HUES6 (cell line): ENCODE results near the gene RASD1.

Experiments used
- H3K27ac ChIP-seq: 2 replicates; pipeline ENCODE4 v1.7.0; 2013; ENCODE audit warnings: low read depth, mild to moderate bottlenecking, low read length, inconsistent platforms
- H3K27me3 ChIP-seq: 2 replicates; pipeline ENCODE4 v1.6.1; 2013; ENCODE audit warnings: low read length; ENCODE audit not compliant: control insufficient read depth, insufficient read depth
- H3K36me3 ChIP-seq: 2 replicates; pipeline ENCODE4 v1.6.1; 2013; ENCODE audit warnings: low read length; ENCODE audit not compliant: control insufficient read depth, insufficient read depth
- H3K4me1 ChIP-seq: 2 replicates; pipeline ENCODE4 v1.6.1; 2013; ENCODE audit warnings: low read length; ENCODE audit not compliant: control insufficient read depth, insufficient read depth
- H3K4me3 ChIP-seq: 2 replicates; pipeline ENCODE4 v1.5.1; 2013; ENCODE audit warnings: low read depth, low read length
- H3K9ac ChIP-seq: one replicate; pipeline ENCODE4 v1.6.1; 2013; ENCODE audit warnings: mild to moderate bottlenecking, low read length
- H3K9me3 ChIP-seq: 2 replicates; pipeline ENCODE4 v1.6.1; 2013; ENCODE audit warnings: low read depth, low read length; ENCODE audit not compliant: control insufficient read depth, insufficient read depth

RASD1 gene

GRCh38 chr17:17508019-17508535 lies 11.9 kb upstream of the RASD1 start:
- H3K9ac ChIP-seq, result no peak overlapping the region
- no peaks in the 10 kb centered on the region for H3K9me3 ChIP-seq
- no peaks in the 10 kb centered on the region; the same call in 1 of the 2 replicates for H3K36me3 ChIP-seq
- H3K27ac ChIP-seq, result no peak overlapping the region
- no peaks in the 10 kb centered on the region for H3K27me3 ChIP-seq
- H3K4me3 ChIP-seq, result no peak overlapping the region
- peaks cover 9% of the 10 kb centered on the region; the same call in 1 of the 2 replicates for H3K4me1 ChIP-seq

GRCh38 chr17:17507465-17508011 lies 11.3 kb upstream of the RASD1 start:
- Histone ChIP-seq H3K4me1 (peaks cover 9% of the 10 kb centered on the region; the same call in 1 of the 2 replicates), H3K9me3 (no peaks in the 10 kb centered on the region), H3K36me3 (no peaks in the 10 kb centered on the region; the same call in 1 of the 2 replicates), H3K27ac (no peak overlapping the region), H3K27me3 (no peaks in the 10 kb centered on the region), H3K9ac (no peak overlapping the region), H3K4me3 (no peak overlapping the region)

DNA sequence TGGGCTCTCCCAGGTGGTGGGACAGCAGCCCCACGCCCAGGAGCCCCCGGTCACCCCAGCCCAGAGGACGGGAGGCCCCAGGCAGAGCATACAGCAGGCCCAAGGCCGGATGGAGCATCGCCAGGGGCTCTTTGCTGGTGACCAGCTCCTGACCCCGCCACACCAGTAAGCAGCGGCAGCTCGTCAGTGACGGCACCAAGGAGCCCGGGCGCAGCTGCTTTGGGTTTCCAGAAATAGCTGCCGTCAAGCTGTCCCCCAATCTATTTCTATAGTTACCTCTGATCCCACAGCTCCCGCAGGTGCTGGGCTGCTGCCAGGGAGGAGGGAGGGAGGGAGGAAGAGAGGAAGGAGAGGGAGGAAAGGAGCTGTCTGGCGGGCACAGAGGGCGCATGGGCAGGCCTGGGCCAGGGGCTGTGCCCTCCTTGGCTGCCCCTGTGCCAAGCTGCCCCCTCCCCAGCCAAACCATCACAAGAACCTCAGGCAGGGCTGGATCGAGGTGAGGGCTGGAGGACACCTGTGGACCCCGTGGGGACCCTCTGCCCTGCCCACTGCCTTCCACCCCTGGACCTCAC lies 10.8 kb upstream of the RASD1 start:
- Histone ChIP-seq H3K27ac (no peak overlapping the region), H3K36me3 (no peaks in the 10 kb centered on the region; the same call in 1 of the 2 replicates), H3K4me3 (no peak overlapping the region), H3K9me3 (no peaks in the 10 kb centered on the region), H3K27me3 (no peaks in the 10 kb centered on the region), H3K4me1 (peaks cover 3% of the 10 kb centered on the region; the same call in 1 of the 2 replicates), H3K9ac (no peak overlapping the region)

GRCh38 chr17:17506181-17506741 lies 10.1 kb upstream of the RASD1 start:
- H3K27me3 ChIP-seq, result no peaks in the 10 kb centered on the region
- H3K9ac ChIP-seq, result no peak overlapping the region
- 0 out of 2 replicates have a peak overlapping the region, but pooled peaks have one; percentile 39 for H3K27ac ChIP-seq
- H3K9me3 ChIP-seq, result no peaks in the 10 kb centered on the region
- no peaks in the 10 kb centered on the region for H3K4me1 ChIP-seq
- no peak overlapping the region for H3K4me3 ChIP-seq
- no peaks in the 10 kb centered on the region; the same call in 1 of the 2 replicates for H3K36me3 ChIP-seq

GRCh38 chr17:17505610-17506171 lies 9.5 kb upstream of the RASD1 start:
- Histone ChIP-seq H3K27me3 (no peaks in the 10 kb centered on the region), H3K9ac (no peak overlapping the region), H3K36me3 (no peaks in the 10 kb centered on the region; the same call in 1 of the 2 replicates), H3K9me3 (no peaks in the 10 kb centered on the region), H3K4me1 (no peaks in the 10 kb centered on the region), H3K27ac (no peak overlapping the region), H3K4me3 (no peak overlapping the region)

DNA sequence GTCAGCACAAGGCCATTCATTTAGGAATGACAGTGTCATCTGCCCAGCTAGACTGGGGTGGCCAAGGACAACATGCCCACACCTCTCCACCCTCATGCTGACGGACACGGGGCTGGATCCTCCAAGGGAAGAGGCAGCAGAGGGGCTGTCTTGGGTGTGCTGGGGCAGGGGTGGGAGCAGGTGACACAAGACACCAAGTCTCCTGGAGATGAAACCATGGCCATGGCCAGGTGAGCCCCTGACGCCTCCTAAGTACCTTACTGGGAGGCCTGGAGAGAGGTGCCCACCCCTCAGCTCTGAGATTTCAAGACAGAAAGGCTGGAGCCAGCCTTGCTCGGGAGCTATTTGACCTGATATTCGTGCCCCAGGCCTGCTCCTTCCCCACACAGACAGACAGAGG lies 9.0 kb upstream of the RASD1 start:
- Histone ChIP-seq H3K36me3 (no peaks in the 10 kb centered on the region; the same call in 1 of the 2 replicates), H3K27ac (no peak overlapping the region), H3K27me3 (no peaks in the 10 kb centered on the region), H3K4me1 (no peaks in the 10 kb centered on the region), H3K9ac (no peak overlapping the region), H3K4me3 (no peak overlapping the region), H3K9me3 (no peaks in the 10 kb centered on the region)

- no peaks in the 10 kb centered on the region for H3K9me3 ChIP-seq
- no peaks in the 10 kb centered on the region for H3K27me3 ChIP-seq
- H3K4me1 ChIP-seq, result no peaks in the 10 kb centered on the region
- H3K27ac ChIP-seq, result no peak overlapping the region
- H3K4me3 ChIP-seq, result no peak overlapping the region
- H3K9ac ChIP-seq, result no peak overlapping the region
- H3K36me3 ChIP-seq, result no peaks in the 10 kb centered on the region; the same call in 1 of the 2 replicates
Measured at GRCh38 chr17:17504341-17505140, 8.3 kb upstream of the RASD1 start.

GRCh38 chr17:17503566-17504130 lies 7.5 kb upstream of the RASD1 start:
- H3K9ac ChIP-seq, result no peak overlapping the region
- H3K36me3 ChIP-seq, result no peaks in the 10 kb centered on the region; the same call in 1 of the 2 replicates
- no peaks in the 10 kb centered on the region for H3K4me1 ChIP-seq
- H3K4me3 ChIP-seq, result no peak overlapping the region
- no peak overlapping the region for H3K27ac ChIP-seq
- no peaks in the 10 kb centered on the region for H3K9me3 ChIP-seq
- H3K27me3 ChIP-seq, result no peaks in the 10 kb centered on the region

DNA sequence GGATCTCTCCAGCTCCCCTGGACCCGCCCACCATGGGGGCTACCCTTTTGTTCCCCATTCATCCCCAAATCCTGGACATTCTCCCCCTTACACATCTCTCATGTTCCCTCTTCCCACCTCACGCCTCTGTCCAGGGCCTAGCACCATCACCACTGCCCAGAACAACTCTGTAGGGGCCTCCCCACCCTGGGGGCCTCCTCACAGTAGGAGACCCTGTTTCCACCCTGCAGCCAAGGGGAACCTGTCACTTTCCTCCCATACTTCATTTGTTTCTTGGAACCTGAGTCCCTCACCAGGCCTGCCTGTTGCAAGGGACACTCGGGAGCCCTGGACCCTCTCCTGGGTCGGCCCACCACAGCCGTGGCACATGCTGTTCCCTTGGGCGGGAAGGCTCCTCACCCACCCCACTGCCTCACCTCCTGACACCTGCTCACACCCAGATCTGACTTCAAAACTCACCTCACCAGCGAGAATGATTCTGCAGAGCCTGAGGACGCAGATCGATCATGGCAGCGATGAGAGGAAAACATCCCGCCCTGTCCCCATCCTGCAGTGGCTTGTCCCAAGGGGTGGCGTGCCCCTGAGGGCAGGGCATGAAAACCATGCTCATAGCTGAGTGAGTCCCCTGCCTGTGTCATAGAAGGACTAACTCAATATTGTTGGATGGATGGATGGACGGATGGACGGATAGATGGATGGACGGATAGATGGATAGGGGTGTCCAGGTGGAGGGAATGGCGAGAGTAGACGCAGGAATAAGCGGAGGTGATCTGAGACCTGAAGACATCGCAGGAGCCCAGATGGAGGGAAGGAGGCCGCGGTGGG lies 6.8 kb upstream of the RASD1 start:
- no peaks in the 10 kb centered on the region for H3K4me1 ChIP-seq
- no peaks in the 10 kb centered on the region for H3K9me3 ChIP-seq
- no peaks in the 10 kb centered on the region; the same call in 1 of the 2 replicates for H3K36me3 ChIP-seq
- H3K27me3 ChIP-seq, result no peaks in the 10 kb centered on the region
- no peak overlapping the region for H3K27ac ChIP-seq
- no peak overlapping the region for H3K9ac ChIP-seq
- no peak overlapping the region for H3K4me3 ChIP-seq
